Measurements from ENCODE around the gene EIF2A. TPM values are rescaled to one million over a fixed set of nuclear protein-coding genes. Genes with fewer than 3 reads are reported as not detected.
A peak's percentile ranks its signal among the peaks of the same experiment; 100 is the strongest.

EIF2A gene
- total RNA-seq, 2 donors from 2014 or later = 71.9 to 141 TPM

- no peak for DNase-seq (ENCODE audit: low spot score)
Observed at GRCh38 chr3:150531775-150532174, 14.8 kb upstream of the EIF2A start.

DNA sequence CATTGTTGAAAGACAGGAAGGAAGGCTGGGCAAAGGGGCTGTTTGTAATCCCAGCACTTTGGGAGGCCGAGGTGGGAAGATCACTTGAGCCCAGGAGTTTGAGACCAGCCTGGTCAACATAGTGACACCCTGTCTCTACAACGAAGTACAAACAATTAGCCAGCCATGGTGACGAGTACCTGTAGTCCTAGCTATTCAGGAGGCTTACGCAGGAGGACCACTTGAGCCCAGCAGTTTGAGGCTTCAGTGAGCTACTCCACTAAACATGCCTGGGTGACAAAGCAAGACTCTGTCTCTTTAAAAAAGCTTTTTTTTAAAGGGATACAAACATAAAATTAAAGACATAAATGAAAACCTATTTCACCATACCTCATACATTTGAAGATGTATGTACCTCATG is 11.4 kb upstream of the EIF2A start:
- Histone ChIP-seq H3K27me3 (replicated peaks; ENCODE audit: insufficient read depth) (no peaks in the 10 kb centered on the region), H3K4me1 (replicated peaks) (peaks cover 14% of the 10 kb centered on the region), H3K4me3 (no peak overlapping the region), H3K36me3 (no peaks in the 10 kb centered on the region), H3K9me3 (no peaks in the 10 kb centered on the region), H3K27ac (no peak overlapping the region)
- intact Hi-C loops (cut with DNase I) = no loop called here
- no peak for DNase-seq (ENCODE audit: low spot score)
- TF ChIP-seq, protein P1, sequence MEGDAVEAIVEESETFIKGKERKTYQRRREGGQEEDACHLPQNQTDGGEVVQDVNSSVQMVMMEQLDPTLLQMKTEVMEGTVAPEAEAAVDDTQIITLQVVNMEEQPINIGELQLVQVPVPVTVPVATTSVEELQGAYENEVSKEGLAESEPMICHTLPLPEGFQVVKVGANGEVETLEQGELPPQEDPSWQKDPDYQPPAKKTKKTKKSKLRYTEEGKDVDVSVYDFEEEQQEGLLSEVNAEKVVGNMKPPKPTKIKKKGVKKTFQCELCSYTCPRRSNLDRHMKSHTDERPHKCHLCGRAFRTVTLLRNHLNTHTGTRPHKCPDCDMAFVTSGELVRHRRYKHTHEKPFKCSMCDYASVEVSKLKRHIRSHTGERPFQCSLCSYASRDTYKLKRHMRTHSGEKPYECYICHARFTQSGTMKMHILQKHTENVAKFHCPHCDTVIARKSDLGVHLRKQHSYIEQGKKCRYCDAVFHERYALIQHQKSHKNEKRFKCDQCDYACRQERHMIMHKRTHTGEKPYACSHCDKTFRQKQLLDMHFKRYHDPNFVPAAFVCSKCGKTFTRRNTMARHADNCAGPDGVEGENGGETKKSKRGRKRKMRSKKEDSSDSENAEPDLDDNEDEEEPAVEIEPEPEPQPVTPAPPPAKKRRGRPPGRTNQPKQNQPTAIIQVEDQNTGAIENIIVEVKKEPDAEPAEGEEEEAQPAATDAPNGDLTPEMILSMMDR (IDR thresholded peaks at IDR 0.05) = no peak
- TF ChIP-seq POLR2A (IDR thresholded peaks at IDR 0.05) = no peak
- WGBS = 58% methylated on average over 4 of the region's 4 CpGs

More at GRCh38 chr3:150531775-150532174, 14.8 kb upstream of the EIF2A start:
- H3K36me3 ChIP-seq = no peaks in the 10 kb centered on the region
- no peaks in the 10 kb centered on the region for H3K4me1 ChIP-seq (replicated peaks)
- H3K9me3 ChIP-seq = no peaks in the 10 kb centered on the region
- intact Hi-C loops (cut with DNase I) = no loop called here
- H3K27ac ChIP-seq = no peak overlapping the region
- no peaks in the 10 kb centered on the region for H3K27me3 ChIP-seq (replicated peaks; ENCODE audit: insufficient read depth)
- TF ChIP-seq, protein P1 (IDR thresholded peaks at IDR 0.05) = no peak
- no peak for TF ChIP-seq POLR2AphosphoS5 (IDR thresholded peaks at IDR 0.05)
- no peak for TF ChIP-seq POLR2A (IDR thresholded peaks at IDR 0.05)
- H3K4me3 ChIP-seq = no peak overlapping the region

GRCh38 chr3:150538324-150539208 is 8.0 kb upstream of the EIF2A start:
- Histone ChIP-seq H3K4me1 (replicated peaks) (peaks cover 14% of the 10 kb centered on the region), H3K27me3 (replicated peaks; ENCODE audit: insufficient read depth) (no peaks in the 10 kb centered on the region), H3K36me3 (no peaks in the 10 kb centered on the region), H3K27ac (peak overlapping the region; percentile 23 to 38), H3K9me3 (no peaks in the 10 kb centered on the region), H3K4me3 (no peak overlapping the region)
- peak; percentile 77 for TF ChIP-seq POLR2AphosphoS5 (IDR thresholded peaks at IDR 0.05)
- TF ChIP-seq, protein P1 (IDR thresholded peaks at IDR 0.05) = no peak
- no peak for TF ChIP-seq POLR2A (IDR thresholded peaks at IDR 0.05)
- 51% methylated on average over 10 of the region's 10 CpGs for WGBS
- peak; percentile 47 for DNase-seq (ENCODE audit: low spot score)
- intact Hi-C loops (cut with DNase I) = no loop called here

GRCh38 chr3:150540297-150540696 is 6.3 kb upstream of the EIF2A start:
- intact Hi-C loops (cut with DNase I) = no loop called here
- Histone ChIP-seq H3K4me3 (no peak overlapping the region), H3K27me3 (replicated peaks; ENCODE audit: insufficient read depth) (no peaks in the 10 kb centered on the region), H3K9me3 (no peaks in the 10 kb centered on the region), H3K36me3 (no peaks in the 10 kb centered on the region), H3K4me1 (replicated peaks) (peaks cover 14% of the 10 kb centered on the region), H3K27ac (no peak overlapping the region)
- WGBS = 84% methylated on average over 2 of the region's 2 CpGs
- TF ChIP-seq, protein P1 (IDR thresholded peaks at IDR 0.05) = no peak
- DNase-seq (ENCODE audit: low spot score) = no peak

GRCh38 chr3:150540991-150541390 is 5.6 kb upstream of the EIF2A start:
- 63% methylated on average over 3 of the region's 3 CpGs for WGBS
- H3K9me3 ChIP-seq = no peaks in the 10 kb centered on the region
- no peak overlapping the region for H3K27ac ChIP-seq
- peaks cover 14% of the 10 kb centered on the region for H3K4me1 ChIP-seq (replicated peaks)
- intact Hi-C loops (cut with DNase I) = no loop called here
- H3K27me3 ChIP-seq (replicated peaks; ENCODE audit: insufficient read depth) = no peaks in the 10 kb centered on the region
- no peak for TF ChIP-seq POLR2AphosphoS5 (IDR thresholded peaks at IDR 0.05)
- H3K36me3 ChIP-seq = no peaks in the 10 kb centered on the region
- H3K4me3 ChIP-seq = no peak overlapping the region
- DNase-seq (ENCODE audit: low spot score) = no peak
